H1 (cell line): ENCODE data around the gene RAPGEF6. TPM values are rescaled to one million over a fixed set of nuclear protein-coding genes. Genes with fewer than 3 reads are reported as not detected.

Source experiments
- BACH1 ChIP-seq: IDR thresholded peaks from 2 replicates; pipeline ENCODE4 v1.6.1; 2012; ENCODE audit warnings: low read length, improper control_type of control experiment
- CHD7 ChIP-seq: fragments of 300-600 bp; sonication (generic); IDR thresholded peaks from 2 replicates; pipeline ENCODE4 v1.7.1; 2012; ENCODE audit warnings: low read length, moderate library complexity, mild to moderate bottlenecking, inconsistent platforms; ENCODE audit not compliant: insufficient replicate concordance
- SUZ12 ChIP-seq: fragments of 200-600 bp; sonication (generic); IDR thresholded peaks from 2 replicates; pipeline ENCODE4 v1.6.1; 2012; ENCODE audit warnings: mild to moderate bottlenecking, inconsistent platforms, low read length, moderate library complexity, mixed read lengths
- polyA plus RNA-seq, 7 experiments: library from polyadenylated mRNA; depleted of rRNA in 3 of 7; stranded (reverse) in 5 of 7; unstranded in 2 of 7; fragments of >200 nt in 5 of 7; fragments of 200-250 nt in 2 of 7; gene quantifications; 1 replicate in 5 of 7; 2 replicates in 1 of 7; 4 replicates in 1 of 7; pipeline versions ENCODE4 v1.2.1 to v1.2.3, GENCODE V29; 2011 to 2013; ENCODE audit warnings: missing spikeins in 2 of 7, mixed read lengths in 2 of 7
- total RNA-seq: library from RNA; stranded (reverse); fragmentation: NEBNext Ultra II Directional; extraction: Animal tissue kit (Norgen Biotek cat#: 25700); gene quantifications from 2 replicates; pipeline ENCODE4 v1.2.1, GENCODE V29; 2021

RAPGEF6 gene
- total and polyA plus RNA-seq, 2 of the 8 experiments (the other 6 are each of a cell fraction or from before 2014, with no cell fraction given), result 4.8 to 20.0 TPM

- no peak for TF ChIP-seq CHD7
- no peak for TF ChIP-seq BACH1
- TF ChIP-seq SUZ12, result no peak
These were observed 245.7 kb downstream of the RAPGEF6 start (continued) for GRCh38 chr5:131389096-131389868.
